GM23248 (cell line): ENCODE measurements around the gene BCL2L2. TPM values are rescaled to one million over a fixed set of nuclear protein-coding genes. Genes with fewer than 3 reads are reported as not detected.
A peak's percentile ranks its signal among the peaks of the same experiment; 100 is the strongest.

Experiments
- DNase-seq: peaks from one replicate; pipeline ENCODE4 v3.0.0-alpha.2; 2015
- H2AFZ ChIP-seq: fragments of 200-600 bp; sonication (generic); 2 replicates; pipeline ENCODE4 v1.6.1; 2016; ENCODE audit warnings: antibody characterized with exemption
- H3F3A ChIP-seq: fragments of 200-600 bp; sonication (generic); 2 replicates; pipeline ENCODE4 v1.6.1; 2016; ENCODE audit warnings: mild to moderate bottlenecking, antibody characterized with exemption, mixed run types; ENCODE audit not compliant: insufficient read depth
- H3K27ac ChIP-seq: fragments of 200-600 bp; sonication (generic); 2 replicates; pipeline ENCODE4 v1.5.1; 2016; ENCODE audit warnings: mild to moderate bottlenecking
- H3K27me3 ChIP-seq: fragments of 200-600 bp; sonication (generic); replicated peaks from 2 replicates; pipeline ENCODE4 v1.6.1; 2016; ENCODE audit warnings: mild to moderate bottlenecking; ENCODE audit not compliant: insufficient read depth
- H3K36me3 ChIP-seq: fragments of 200-600 bp; sonication (generic); 2 replicates; pipeline ENCODE4 v1.6.1; 2016; ENCODE audit warnings: low read depth, mild to moderate bottlenecking
- H3K4me1 ChIP-seq: fragments of 200-600 bp; sonication (generic); 2 replicates; pipeline ENCODE4 v1.6.1; 2016; ENCODE audit warnings: mild to moderate bottlenecking; ENCODE audit not compliant: insufficient read depth
- H3K4me2 ChIP-seq: fragments of 200-600 bp; sonication (generic); one replicate; pipeline ENCODE4 v1.6.1; 2016; ENCODE audit warnings: mild to moderate bottlenecking; ENCODE audit not compliant: unreplicated experiment
- H3K4me3 ChIP-seq: fragments of 200-600 bp; sonication (generic); 2 replicates; pipeline ENCODE4 v1.5.1; 2016; ENCODE audit warnings: mild to moderate bottlenecking
- H3K79me2 ChIP-seq: fragments of 200-600 bp; sonication (generic); 2 replicates; pipeline ENCODE4 v1.6.1; 2016; ENCODE audit warnings: mild to moderate bottlenecking; ENCODE audit not compliant: insufficient read depth
- H3K9ac ChIP-seq: fragments of 200-600 bp; sonication (generic); 2 replicates; pipeline ENCODE4 v1.6.1; 2016; ENCODE audit warnings: mild to moderate bottlenecking
- H3K9me2 ChIP-seq: fragments of 200-600 bp; sonication (generic); 2 replicates; pipeline ENCODE4 v1.6.1; 2016; ENCODE audit warnings: mixed run types, mild to moderate bottlenecking, moderate library complexity; ENCODE audit not compliant: insufficient read depth
- H3K9me3 ChIP-seq: fragments of 200-600 bp; sonication (generic); one replicate; pipeline ENCODE4 v1.6.1; 2017; ENCODE audit warnings: low read depth
- H4K20me1 ChIP-seq: fragments of 200-600 bp; sonication (generic); 2 replicates; pipeline ENCODE4 v1.6.0; 2016; ENCODE audit not compliant: insufficient read depth
- EZH2 ChIP-seq: fragments of 200-600 bp; sonication (generic); IDR thresholded peaks from 2 replicates; pipeline ENCODE4 v1.6.1; 2018; ENCODE audit warnings: antibody characterized with exemption, mild to moderate bottlenecking; ENCODE audit not compliant: insufficient read depth, poor library complexity, severe bottlenecking
- EZH2phosphoT487 ChIP-seq: fragments of 200-600 bp; sonication (generic); IDR thresholded peaks from 2 replicates; pipeline ENCODE4 v1.6.1; 2018; ENCODE audit warnings: antibody characterized with exemption, moderate library complexity, mild to moderate bottlenecking, low read depth; ENCODE audit not compliant: insufficient read depth
- WGBS, 2 experiments: methylation state at CpG; one replicate each; pipeline ENCODE4 v1.1.6; 2015 to 2017; ENCODE audit warnings: low lambda C conversion rate in 2 of 2, low coverage in 1 of 2; ENCODE audit errors: missing lambda C conversion rate in 2 of 2; 5-methylcytosine and 5-hydroxymethylcytosine counted together
- in situ Hi-C: fragments of 300-500 bp; cut with MboI; formaldehyde crosslinking; loops from 2 replicates; pipeline ENCODE4 v1.15.0; 2020
- polyA plus RNA-seq: library from polyadenylated mRNA; unstranded; fragments of >200 nt; fragmentation: Nextera tagmentation; extraction: Ambion mirVana; gene quantifications from 2 replicates; pipeline ENCODE4 v1.2.1, GENCODE V29; 2016
- total RNA-seq: library from RNA; depleted of rRNA; stranded (reverse); fragments of >200 nt; shearing (Covaris generic); gene quantifications from 2 replicates; pipeline ENCODE4 v1.2.3, GENCODE V29; 2014

The BCL2L2 gene
- total and polyA plus RNA-seq, 2 experiments from 2014 or later, result 6.4 to 35.0 TPM

DNA sequence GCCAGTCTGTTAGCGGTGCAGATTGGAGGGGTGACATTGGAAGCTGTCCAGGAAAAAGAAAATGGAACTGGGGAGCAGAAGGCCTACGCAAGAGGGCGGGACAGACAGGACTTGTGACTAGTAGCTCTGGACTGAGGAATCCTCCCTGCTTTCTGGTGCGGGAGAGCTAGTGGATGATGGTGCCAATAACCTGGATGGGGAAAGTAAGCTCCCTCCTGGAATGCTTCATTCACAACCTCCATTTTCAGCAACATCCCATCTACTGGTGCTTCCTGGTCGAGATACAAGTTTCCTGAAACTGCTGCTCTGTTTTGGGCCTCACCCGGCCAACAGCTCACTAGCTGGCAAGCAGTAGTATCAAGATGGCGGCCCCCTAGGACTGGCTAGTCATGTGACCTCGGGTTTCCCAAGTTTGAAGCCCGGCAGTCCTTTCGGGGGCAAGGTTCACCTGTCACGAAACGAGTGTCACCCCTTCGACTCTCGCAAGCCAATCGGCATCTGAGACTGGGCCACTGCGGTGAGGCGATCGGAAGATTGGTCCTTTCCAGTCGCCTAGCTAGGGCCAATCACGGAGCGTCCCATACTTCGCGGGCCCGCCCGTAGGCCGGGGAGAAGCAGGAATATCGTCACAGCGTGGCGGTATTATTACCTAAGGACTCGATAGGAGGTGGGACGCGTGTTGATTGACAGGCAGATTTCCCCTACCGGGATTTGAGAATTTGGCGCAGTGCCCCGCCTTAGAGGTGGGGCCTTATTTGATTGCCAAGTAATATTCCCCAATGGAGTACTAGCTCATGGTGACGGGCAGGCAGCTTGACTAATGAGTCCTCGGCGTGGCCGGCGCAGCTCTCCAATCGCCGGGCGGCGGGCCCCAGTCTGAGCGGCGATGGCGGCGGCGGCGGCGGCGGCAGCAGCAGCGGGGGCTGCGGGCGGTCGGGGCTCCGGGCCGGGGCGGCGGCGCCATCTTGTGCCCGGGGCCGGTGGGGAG lies 14.2 kb downstream of the BCL2L2 start, which contains the start of gene PABPN1:
Gene PABPN1, plus strand, starts transcription at position 874 of the 988 bp plus-strand sequence. Its CDS starts 13 bp downstream, at position 887.
- no peaks in the 10 kb centered on the region for H3K27me3 ChIP-seq
- H3K9me3 ChIP-seq, result no peaks in the 10 kb centered on the region
- peak within 1 kb of the TSS; percentile 82 for H2AFZ ChIP-seq
- H3K27ac ChIP-seq, result peak within 1 kb of the TSS; percentile 94
- peak; percentile 100 for DNase-seq
- H3F3A ChIP-seq, result peaks cover 48% of the 10 kb centered on the region
- peak within 1 kb of the TSS; percentile 86 for H3K4me3 ChIP-seq
- no peaks in the 10 kb centered on the region for H3K9me2 ChIP-seq
- 1 to 4% methylated on average over 47 to 59 of the region's 63 CpGs for WGBS, 2 experiments
- in situ Hi-C loops, result no loop called here
- H3K9ac ChIP-seq, result peak within 1 kb of the TSS; percentile 97
- no peak for TF ChIP-seq EZH2phosphoT487
- TF ChIP-seq EZH2, result no peak
- H3K36me3 ChIP-seq, result peaks cover 29% of the 10 kb centered on the region
- peak within 1 kb of the TSS; percentile 93 for H3K4me2 ChIP-seq
- H3K4me1 ChIP-seq, result peaks cover 8% of the 10 kb centered on the region
- H4K20me1 ChIP-seq, result no peaks in the 10 kb centered on the region
- H3K79me2 ChIP-seq, result peaks cover 52% of the 10 kb centered on the region

DNA sequence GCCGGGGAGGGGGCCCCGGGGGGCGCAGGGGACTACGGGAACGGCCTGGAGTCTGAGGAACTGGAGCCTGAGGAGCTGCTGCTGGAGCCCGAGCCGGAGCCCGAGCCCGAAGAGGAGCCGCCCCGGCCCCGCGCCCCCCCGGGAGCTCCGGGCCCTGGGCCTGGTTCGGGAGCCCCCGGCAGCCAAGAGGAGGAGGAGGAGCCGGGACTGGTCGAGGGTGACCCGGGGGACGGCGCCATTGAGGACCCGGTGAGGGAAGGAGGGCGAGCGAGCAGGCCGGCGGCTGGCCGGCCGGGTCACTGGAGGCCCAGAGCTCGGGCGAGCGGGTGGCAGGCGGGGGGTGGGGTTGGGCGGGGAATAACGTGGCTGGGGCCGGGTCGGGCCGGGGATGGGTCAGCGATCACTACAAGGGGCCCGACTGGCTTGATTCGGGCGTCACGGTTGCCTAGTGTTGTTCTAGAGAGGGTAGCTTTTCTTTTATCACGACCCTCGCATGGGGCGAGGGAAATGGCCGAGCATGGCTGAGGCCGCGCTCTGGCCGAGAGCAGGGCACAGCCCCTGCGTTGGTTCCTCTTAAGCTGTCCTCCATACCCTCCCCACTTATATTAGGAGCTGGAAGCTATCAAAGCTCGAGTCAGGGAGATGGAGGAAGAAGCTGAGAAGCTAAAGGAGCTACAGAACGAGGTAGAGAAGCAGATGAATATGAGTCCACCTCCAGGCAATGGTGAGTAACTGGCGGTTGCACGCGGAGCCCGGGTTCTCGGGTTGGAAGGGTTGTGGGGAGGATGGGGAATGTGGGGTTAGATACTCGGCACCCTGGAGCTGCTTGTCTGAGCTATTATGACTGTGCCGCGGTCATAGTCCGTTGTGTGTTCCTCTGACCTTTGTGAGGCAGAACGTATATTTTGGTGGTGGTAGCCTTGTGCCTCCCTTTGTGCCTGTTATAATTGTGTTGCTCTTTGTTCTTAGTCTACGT lies 15.2 kb downstream of the BCL2L2 start:
- Histone ChIP-seq H3K4me3 (peak overlapping the region; percentile 86), H2AFZ (0 out of 2 replicates have a peak overlapping the region, but pooled peaks have one; percentile 10), H3K4me2 (peak overlapping the region; percentile 93), H3K4me1 (peaks cover 8% of the 10 kb centered on the region), H3K27ac (peak overlapping the region; percentile 91), H3K27me3 (no peaks in the 10 kb centered on the region), H3K9me3 (no peaks in the 10 kb centered on the region), H3K79me2 (peaks cover 42% of the 10 kb centered on the region), H3K9ac (peak overlapping the region; percentile 97), H3K36me3 (peaks cover 33% of the 10 kb centered on the region), H3F3A (peaks cover 56% of the 10 kb centered on the region), H4K20me1 (no peaks in the 10 kb centered on the region), H3K9me2 (no peaks in the 10 kb centered on the region)
- WGBS, 2 experiments, result 0 to 1% methylated on average over 29 to 56 of the region's 64 CpGs
- in situ Hi-C loops, result no loop called here
- peak; percentile 88 for DNase-seq
- TF ChIP-seq EZH2phosphoT487 (no peak), EZH2 (no peak)

DNA sequence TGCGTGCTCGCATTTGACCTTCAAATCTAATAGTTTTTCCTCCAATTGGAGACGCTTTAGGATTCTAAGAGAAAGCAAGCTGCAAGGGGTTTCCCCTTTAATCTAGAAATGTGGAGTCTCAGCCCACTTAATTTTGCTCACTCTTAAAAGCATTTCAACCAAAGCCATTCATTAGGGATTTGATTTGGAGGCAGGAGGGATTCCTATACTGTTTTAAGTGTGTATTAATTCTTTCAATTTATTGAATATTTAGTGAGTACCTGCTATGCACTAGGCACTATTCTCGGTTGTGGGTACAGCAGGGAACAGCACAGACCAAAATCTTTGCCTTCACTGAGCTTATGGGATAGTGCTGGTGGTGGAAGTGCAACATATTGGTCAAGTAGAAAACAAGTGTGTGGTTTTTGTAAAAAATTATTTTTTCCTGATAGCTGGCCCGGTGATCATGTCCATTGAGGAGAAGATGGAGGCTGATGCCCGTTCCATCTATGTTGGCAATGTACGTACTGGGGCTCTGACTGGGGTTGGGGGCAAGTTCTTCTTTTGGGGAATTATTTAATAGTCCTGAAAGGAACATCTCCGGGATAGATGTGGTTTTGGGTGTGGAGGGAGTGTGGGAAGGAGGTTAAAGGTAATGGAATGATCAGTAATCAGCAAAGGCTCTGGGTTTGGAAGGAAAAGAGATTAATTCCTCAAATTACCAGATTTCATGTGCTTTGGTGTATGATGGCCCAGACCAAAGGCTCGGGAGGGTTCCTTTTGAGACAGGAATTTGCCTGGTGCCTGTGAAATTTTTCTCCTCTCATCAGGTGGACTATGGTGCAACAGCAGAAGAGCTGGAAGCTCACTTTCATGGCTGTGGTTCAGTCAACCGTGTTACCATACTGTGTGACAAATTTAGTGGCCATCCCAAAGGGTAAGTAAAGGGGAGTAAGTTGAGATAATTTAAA lies 16.2 kb downstream of the BCL2L2 start:
- no peak for TF ChIP-seq EZH2phosphoT487
- TF ChIP-seq EZH2, result no peak
- in situ Hi-C loops, result no loop called here
- Histone ChIP-seq H3K36me3 (peaks cover 33% of the 10 kb centered on the region), H3K27ac (peak overlapping the region; percentile 91), H3K79me2 (peaks cover 32% of the 10 kb centered on the region), H4K20me1 (no peaks in the 10 kb centered on the region), H3K9me3 (no peaks in the 10 kb centered on the region), H3K4me2 (peak overlapping the region; percentile 93), H3K4me1 (peaks cover 8% of the 10 kb centered on the region), H3K9ac (peak overlapping the region; percentile 97), H3K9me2 (no peaks in the 10 kb centered on the region), H3F3A (peaks cover 59% of the 10 kb centered on the region), H2AFZ (0 out of 2 replicates have a peak overlapping the region, but pooled peaks have one; percentile 10), H3K27me3 (no peaks in the 10 kb centered on the region), H3K4me3 (peak overlapping the region; percentile 86)
- 35 to 36% methylated on average over 10 of the region's 10 CpGs for WGBS, 2 experiments
- DNase-seq, result no peak
